ENCODE results near the gene STARD13.
"Not testable (repeated sequence)": the region's sequence is repeated elsewhere in the genome, so short reads cannot be mapped to it uniquely, and the experiment has no call there.

Gene STARD13

DNA sequence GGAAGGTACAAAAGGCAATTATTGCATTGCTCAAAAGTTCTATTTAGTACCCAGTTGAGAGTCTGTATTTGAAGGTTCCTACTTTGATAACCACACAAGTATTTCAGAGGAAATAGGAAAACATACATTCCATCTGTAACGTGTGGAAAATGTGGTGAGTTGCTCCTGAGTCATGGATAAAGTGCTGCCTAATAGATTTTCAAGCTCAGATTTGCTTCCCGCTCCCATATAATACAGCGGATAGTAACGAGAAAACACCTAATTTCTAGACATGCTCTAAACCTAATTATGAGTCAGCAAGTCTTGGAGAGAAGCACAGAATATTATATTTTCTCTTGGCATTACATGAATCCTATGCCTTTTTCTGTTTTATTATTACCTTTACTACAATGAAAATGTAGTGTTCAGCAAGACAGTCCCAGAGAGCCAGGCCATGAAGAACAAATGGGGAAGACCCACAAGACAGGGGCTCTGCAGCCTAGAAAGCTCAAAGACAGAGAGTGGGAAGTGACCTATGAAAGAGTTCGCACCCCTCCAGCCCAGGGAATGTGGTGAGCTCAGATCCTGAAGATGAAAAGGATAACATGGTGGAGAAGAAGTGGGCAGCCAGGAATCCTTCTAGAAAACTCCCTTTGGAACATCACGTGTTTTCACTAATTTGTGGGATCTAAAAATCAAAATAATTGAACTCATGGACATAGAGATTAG is 116.1 kb downstream of the STARD13 start:
- TF ChIP-seq, protein P1, sequence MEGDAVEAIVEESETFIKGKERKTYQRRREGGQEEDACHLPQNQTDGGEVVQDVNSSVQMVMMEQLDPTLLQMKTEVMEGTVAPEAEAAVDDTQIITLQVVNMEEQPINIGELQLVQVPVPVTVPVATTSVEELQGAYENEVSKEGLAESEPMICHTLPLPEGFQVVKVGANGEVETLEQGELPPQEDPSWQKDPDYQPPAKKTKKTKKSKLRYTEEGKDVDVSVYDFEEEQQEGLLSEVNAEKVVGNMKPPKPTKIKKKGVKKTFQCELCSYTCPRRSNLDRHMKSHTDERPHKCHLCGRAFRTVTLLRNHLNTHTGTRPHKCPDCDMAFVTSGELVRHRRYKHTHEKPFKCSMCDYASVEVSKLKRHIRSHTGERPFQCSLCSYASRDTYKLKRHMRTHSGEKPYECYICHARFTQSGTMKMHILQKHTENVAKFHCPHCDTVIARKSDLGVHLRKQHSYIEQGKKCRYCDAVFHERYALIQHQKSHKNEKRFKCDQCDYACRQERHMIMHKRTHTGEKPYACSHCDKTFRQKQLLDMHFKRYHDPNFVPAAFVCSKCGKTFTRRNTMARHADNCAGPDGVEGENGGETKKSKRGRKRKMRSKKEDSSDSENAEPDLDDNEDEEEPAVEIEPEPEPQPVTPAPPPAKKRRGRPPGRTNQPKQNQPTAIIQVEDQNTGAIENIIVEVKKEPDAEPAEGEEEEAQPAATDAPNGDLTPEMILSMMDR (IDR thresholded peaks at IDR 0.05; ENCODE audit: borderline replicate concordance, control extremely low read depth, extremely low read depth, insufficient read depth, missing control alignments): no peak
- no peak for DNase-seq (ENCODE audit: low spot score)
- in situ Hi-C loops (cut with MboI; ENCODE audit: low sequenced_read_pairs, unreplicated experiment): no loop called here

DNA sequence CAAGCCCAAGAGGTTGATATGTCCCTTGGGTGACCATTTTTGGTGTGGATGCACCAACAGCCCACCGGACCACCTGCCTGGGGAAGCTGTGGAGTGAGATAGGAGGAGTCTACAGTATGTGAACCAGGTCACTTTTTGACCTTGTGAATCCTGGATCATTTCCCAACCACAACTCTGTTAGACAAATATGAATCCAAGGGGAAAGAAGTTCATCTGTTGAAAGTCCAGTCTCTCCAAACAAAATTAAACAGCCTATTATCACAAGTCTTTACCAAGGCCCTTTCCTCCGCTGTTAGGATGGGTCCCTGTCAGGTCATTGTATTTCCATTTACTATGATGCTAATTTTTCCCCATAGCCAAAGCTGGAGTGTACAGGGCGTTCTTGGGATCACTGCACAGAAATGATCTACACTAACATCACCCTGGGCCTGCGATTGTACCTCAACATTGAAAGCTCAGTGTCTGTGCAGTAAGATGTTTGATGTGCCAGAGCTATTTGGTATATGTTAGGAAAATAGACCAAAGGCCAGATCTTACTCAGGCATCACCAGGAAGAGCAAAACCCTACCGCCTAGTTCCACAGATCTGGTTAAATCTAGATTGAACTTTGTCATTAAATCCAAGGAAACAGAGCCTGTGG is 117.1 kb downstream of the STARD13 start:
- in situ Hi-C loops (cut with MboI; ENCODE audit: low sequenced_read_pairs, unreplicated experiment): no loop called here
- TF ChIP-seq, protein P1 (IDR thresholded peaks at IDR 0.05; ENCODE audit: borderline replicate concordance, control extremely low read depth, extremely low read depth, insufficient read depth, missing control alignments): no peak
- DNase-seq (ENCODE audit: low spot score): no peak

DNA sequence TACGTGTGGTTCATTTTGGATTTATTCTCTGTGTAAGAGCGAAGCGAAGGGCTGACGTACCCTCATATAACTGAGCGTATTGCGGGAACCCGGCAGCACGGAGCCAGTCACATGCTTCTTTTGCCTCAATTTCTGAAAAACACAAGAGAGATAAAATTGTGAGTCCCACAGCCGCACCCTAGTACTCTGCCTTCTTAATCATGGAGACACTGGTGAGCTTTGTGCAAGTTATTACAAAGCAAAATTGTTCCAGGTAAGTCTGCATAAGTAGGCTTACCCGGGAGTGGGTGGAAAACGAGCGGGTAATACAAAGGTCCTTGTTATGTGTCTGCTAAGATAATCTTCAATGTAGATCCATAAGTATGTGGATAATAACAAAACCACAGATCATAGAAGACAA is 118.1 kb downstream of the STARD13 start:
- TF ChIP-seq, protein P1 (IDR thresholded peaks at IDR 0.05; ENCODE audit: borderline replicate concordance, control extremely low read depth, extremely low read depth, insufficient read depth, missing control alignments): no peak
- in situ Hi-C loops (cut with MboI; ENCODE audit: low sequenced_read_pairs, unreplicated experiment): no loop called here
- DNase-seq (ENCODE audit: low spot score): no peak

DNA sequence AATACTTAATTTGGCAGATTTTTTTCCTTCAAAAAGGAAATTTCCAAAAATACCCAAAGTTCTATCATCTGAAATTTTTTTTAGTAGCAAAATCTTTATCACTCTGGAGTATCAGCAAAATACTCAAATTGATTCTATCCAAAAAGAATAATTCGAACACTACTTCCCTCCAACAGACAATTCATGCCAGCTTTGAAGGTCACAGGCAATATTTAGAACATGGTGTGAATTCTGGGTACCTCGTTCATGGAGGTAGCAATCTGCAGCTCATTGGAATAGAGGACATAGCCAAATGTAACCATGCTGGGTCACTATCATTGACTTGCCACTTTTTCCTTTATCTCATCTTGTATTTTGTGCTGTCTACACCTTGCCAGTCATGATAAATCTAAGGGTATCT is 119.8 kb downstream of the STARD13 start:
- no peak for DNase-seq (ENCODE audit: low spot score)
- TF ChIP-seq, protein P1 (IDR thresholded peaks at IDR 0.05; ENCODE audit: borderline replicate concordance, control extremely low read depth, extremely low read depth, insufficient read depth, missing control alignments): no peak
- in situ Hi-C loops (cut with MboI; ENCODE audit: low sequenced_read_pairs, unreplicated experiment): no loop called here

DNA sequence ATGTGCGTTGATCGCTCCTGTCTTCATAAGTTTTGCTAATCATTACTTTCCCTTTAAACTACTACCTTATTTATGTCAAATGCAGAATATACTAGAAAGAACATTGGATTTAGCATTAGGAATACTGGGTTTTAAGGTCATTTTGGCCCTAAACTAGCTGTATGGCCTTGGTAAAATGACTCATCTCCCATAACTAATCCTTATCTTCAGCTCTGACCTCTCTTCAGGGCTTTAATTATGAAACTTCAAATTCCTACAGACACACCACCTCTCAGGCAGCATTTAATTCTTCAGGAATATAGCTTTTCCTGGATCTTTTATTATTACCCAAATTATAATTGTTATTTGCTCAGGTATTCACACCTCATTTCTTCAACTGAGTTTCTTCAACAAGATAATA is 121.2 kb downstream of the STARD13 start:
- in situ Hi-C loops (cut with MboI; ENCODE audit: low sequenced_read_pairs, unreplicated experiment): no loop called here
- TF ChIP-seq, protein P1 (IDR thresholded peaks at IDR 0.05; ENCODE audit: borderline replicate concordance, control extremely low read depth, extremely low read depth, insufficient read depth, missing control alignments): no peak
- no peak for DNase-seq (ENCODE audit: low spot score)

DNA sequence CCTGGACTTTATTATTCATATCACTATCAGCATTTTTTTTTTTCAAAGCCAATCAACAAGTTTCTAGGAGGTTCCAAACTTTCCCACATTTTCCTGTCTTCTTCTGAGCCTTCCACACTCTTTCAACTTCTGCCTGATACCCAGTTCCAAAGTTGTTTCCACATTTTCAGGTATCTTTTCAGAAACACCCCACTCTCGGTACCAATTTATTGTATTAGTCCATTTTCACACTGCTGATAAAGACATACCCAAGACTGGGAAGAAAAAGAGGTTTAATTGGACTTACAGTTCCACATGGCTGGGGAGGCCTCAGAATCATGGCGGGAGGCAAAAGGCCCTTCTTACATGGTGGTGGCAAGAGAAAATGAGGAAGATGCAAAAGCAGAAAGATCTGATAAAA is 122.8 kb downstream of the STARD13 start:
- in situ Hi-C loops (cut with MboI; ENCODE audit: low sequenced_read_pairs, unreplicated experiment); DNase-seq (ENCODE audit: low spot score): not testable (repeated sequence)

DNA sequence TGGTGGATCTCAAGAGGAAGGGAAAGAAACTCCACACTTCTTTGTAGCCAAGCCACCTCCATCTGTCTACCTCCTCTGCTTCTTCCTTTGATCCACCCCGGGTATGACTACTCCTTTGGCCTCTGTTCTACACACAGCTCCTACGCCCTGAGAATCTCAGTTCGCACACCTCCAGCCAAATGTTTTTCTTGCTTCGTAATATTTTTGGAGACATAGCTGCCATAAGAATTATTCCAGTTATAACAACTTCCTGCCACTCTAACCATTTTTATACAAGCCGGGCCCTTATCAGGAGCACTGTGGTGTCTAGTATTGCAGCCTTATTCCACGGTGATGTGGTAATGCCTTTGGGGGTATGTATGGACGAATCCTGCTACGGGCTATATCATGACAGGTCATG is 126.7 kb downstream of the STARD13 start:
- DNase-seq (ENCODE audit: low spot score): no peak
- TF ChIP-seq, protein P1 (IDR thresholded peaks at IDR 0.05; ENCODE audit: borderline replicate concordance, control extremely low read depth, extremely low read depth, insufficient read depth, missing control alignments): no peak
- in situ Hi-C loops (cut with MboI; ENCODE audit: low sequenced_read_pairs, unreplicated experiment): no loop called here

All from GM13976 (cell line).